H1 (cell line): Measurements from ENCODE around the gene CMPK2. TPM values are rescaled to one million over a fixed set of nuclear protein-coding genes. Genes with fewer than 3 reads are reported as not detected.

Source experiments
- CTCF ChIA-PET: fragments of 300-600 bp; sonication (Branson Sonifier 250); formaldehyde crosslinking; loops from one replicate; lab custom pipeline; 2021; ENCODE audit not compliant: partially characterized antibody; lab: Charles Lee
- POLR2A ChIA-PET: fragments of 300-600 bp; sonication (Branson Sonifier 250); formaldehyde crosslinking; loops from one replicate; lab custom pipeline; 2021; ENCODE audit warnings: inconsistent platforms; ENCODE audit not compliant: partially characterized antibody; lab: Charles Lee
- DNase-seq, 2 experiments: peaks; one replicate each; pipeline versions ENCODE4 v3.0.0 to v3.0.0-alpha.2; 2010 to 2022; ENCODE audit warnings: low spot score in 2 of 2, low read depth in 1 of 2, mixed read lengths in 1 of 2
- FAIRE-seq: peaks from 2 replicates; lab custom pipeline; 2011; peaks lifted over from hg19 to GRCh38; lab: Jason Lieb, UNC
- H2AFZ ChIP-seq: 2 replicates; pipeline ENCODE4 v1.8.1; 2012; ENCODE audit warnings: low read length, inconsistent platforms
- H2AK5ac ChIP-seq: 2 replicates; pipeline ENCODE4 v1.6.1; 2013; ENCODE audit warnings: low read depth, low read length
- H2BK120ac ChIP-seq: replicated peaks from 2 replicates; pipeline ENCODE3; 2013; ENCODE audit warnings: low read depth, low read length, inconsistent platforms
- H2BK12ac ChIP-seq: 2 replicates; pipeline ENCODE4 v1.6.1; 2013; ENCODE audit warnings: low read depth, low read length
- H2BK15ac ChIP-seq: 2 replicates; pipeline ENCODE4 v1.6.1; 2013; ENCODE audit warnings: low read length
- H2BK20ac ChIP-seq: 2 replicates; pipeline ENCODE4 v1.6.1; 2013; ENCODE audit warnings: low read length
- H2BK5ac ChIP-seq: 2 replicates; pipeline ENCODE4 v1.6.1; 2013; ENCODE audit warnings: low read depth, low read length
- H3K14ac ChIP-seq: 2 replicates; pipeline ENCODE4 v1.6.1; 2013; ENCODE audit warnings: inconsistent platforms; ENCODE audit not compliant: insufficient read length
- H3K18ac ChIP-seq: 2 replicates; pipeline ENCODE4 v1.6.1; 2013; ENCODE audit warnings: low read length; ENCODE audit errors: extremely low read depth
- H3K23ac ChIP-seq: 2 replicates; pipeline ENCODE4 v1.6.1; 2013; ENCODE audit warnings: inconsistent platforms; ENCODE audit not compliant: insufficient read length
- H3K23me2 ChIP-seq: 2 replicates; pipeline ENCODE4 v1.6.1; 2013; ENCODE audit warnings: low read depth, low read length
- H3K27ac ChIP-seq: 2 replicates; pipeline ENCODE4 v1.6.1; 2011; ENCODE audit warnings: low read depth, low read length, inconsistent platforms
- H3K27me3 ChIP-seq, 4 experiments: replicated peaks in 1 of 4; 1 replicate in 1 of 4; 2 replicates in 3 of 4; pipeline versions ENCODE4 v1.6.1 to v1.8.1; 2011 to 2013; ENCODE audit warnings: low read length in 3 of 4, mild to moderate bottlenecking in 3 of 4, inconsistent platforms in 2 of 4, mixed read lengths in 2 of 4, moderate library complexity in 1 of 4; ENCODE audit not compliant: control insufficient read depth in 3 of 4, insufficient read depth in 3 of 4; ENCODE audit errors: extremely low read depth in 1 of 4
- H3K36me3 ChIP-seq, 4 experiments: 2 replicates each; pipeline versions ENCODE4 v1.6.1 to v1.8.1; 2011 to 2013; ENCODE audit warnings: mild to moderate bottlenecking in 4 of 4, low read length in 3 of 4, moderate library complexity in 2 of 4, control low read depth in 1 of 4, inconsistent platforms in 1 of 4; ENCODE audit not compliant: insufficient read depth in 4 of 4, control insufficient read depth in 2 of 4
- H3K4ac ChIP-seq: replicated peaks from 2 replicates; pipeline ENCODE3; 2013; ENCODE audit warnings: low read length, low read depth, mixed read lengths, inconsistent platforms; ENCODE audit not compliant: insufficient read length
- H3K4me1 ChIP-seq, 4 experiments: replicated peaks in 1 of 4; 1 replicate in 1 of 4; 2 replicates in 3 of 4; pipeline versions ENCODE4 v1.6.1 to v1.8.1; 2011 to 2013; ENCODE audit warnings: low read length in 3 of 4, inconsistent platforms in 2 of 4, mixed read lengths in 1 of 4; ENCODE audit not compliant: insufficient read depth in 4 of 4, control insufficient read depth in 3 of 4
- H3K4me2 ChIP-seq, 2 experiments: 2 replicates each; pipeline versions ENCODE4 v1.6.1 to v1.8.1; 2011 to 2013; ENCODE audit warnings: low read depth in 2 of 2, low read length in 2 of 2, control low read depth in 1 of 2, inconsistent platforms in 1 of 2, mild to moderate bottlenecking in 1 of 2; ENCODE audit not compliant: insufficient read depth in 1 of 2
- H3K4me3 ChIP-seq, 4 experiments: fragments of 200-600, 300-600 bp in 1 of 4; sonication (generic), shearing (Covaris generic), sonication (Bioruptor Twin) in 1 of 4; 2 replicates each; pipeline versions ENCODE4 v1.5.1 to v1.8.1; 2011 to 2016; ENCODE audit warnings: low read length in 4 of 4, low read depth in 3 of 4, control low read depth in 2 of 4, inconsistent platforms in 2 of 4, mild to moderate bottlenecking in 2 of 4, mixed read lengths in 1 of 4, moderate library complexity in 1 of 4; ENCODE audit not compliant: insufficient read depth in 2 of 4; ENCODE audit errors: extremely low read depth in 1 of 4
- H3K56ac ChIP-seq: replicated peaks from 2 replicates; pipeline ENCODE3; 2013; ENCODE audit warnings: low read depth, mild to moderate bottlenecking, mixed read lengths, low read length, inconsistent platforms; ENCODE audit not compliant: insufficient read length
- H3K79me1 ChIP-seq: 2 replicates; pipeline ENCODE4 v1.6.1; 2013; ENCODE audit warnings: low read depth, low read length, control low read depth
- H3K79me2 ChIP-seq, 2 experiments: 2 replicates each; pipeline versions ENCODE4 v1.6.1 to v1.8.1; 2012 to 2013; ENCODE audit warnings: low read length in 2 of 2, mild to moderate bottlenecking in 2 of 2, inconsistent platforms in 1 of 2; ENCODE audit not compliant: insufficient read depth in 2 of 2, control insufficient read depth in 1 of 2
- H3K9ac ChIP-seq, 4 experiments: replicated peaks in 1 of 4; 1 replicate in 1 of 4; 2 replicates in 3 of 4; pipeline versions ENCODE4 v1.6.1 to v1.8.1; 2011 to 2013; ENCODE audit warnings: low read depth in 3 of 4, low read length in 3 of 4, control low read depth in 2 of 4, mild to moderate bottlenecking in 2 of 4, moderate library complexity in 2 of 4, inconsistent platforms in 1 of 4; ENCODE audit errors: extremely low read depth in 1 of 4
- H3K9me3 ChIP-seq, 2 experiments: 2 replicates each; pipeline versions ENCODE4 v1.6.1 to v1.8.1; 2012 to 2013; ENCODE audit warnings: mild to moderate bottlenecking in 2 of 2, moderate library complexity in 2 of 2, control low read depth in 1 of 2, inconsistent platforms in 1 of 2, low read depth in 1 of 2, low read length in 1 of 2, mixed read lengths in 1 of 2; ENCODE audit not compliant: insufficient read depth in 2 of 2
- H4K20me1 ChIP-seq, 2 experiments: replicated peaks in 1 of 2; 2 replicates each; pipeline versions ENCODE3 to v1.8.1; 2011 to 2013; ENCODE audit warnings: inconsistent platforms in 2 of 2, low read length in 2 of 2, mild to moderate bottlenecking in 1 of 2; ENCODE audit not compliant: insufficient read depth in 2 of 2, control insufficient read depth in 1 of 2
- H4K5ac ChIP-seq: 2 replicates; pipeline ENCODE4 v1.6.1; 2013; ENCODE audit warnings: low read length, low read depth, mixed read lengths, inconsistent platforms; ENCODE audit not compliant: insufficient read length
- H4K8ac ChIP-seq: 2 replicates; pipeline ENCODE4 v1.8.0; 2013; ENCODE audit warnings: mild to moderate bottlenecking, moderate library complexity, low read length, inconsistent platforms; ENCODE audit not compliant: insufficient read depth; ENCODE audit errors: extremely low read depth
- H4K91ac ChIP-seq: replicated peaks from 2 replicates; pipeline ENCODE3; 2013; ENCODE audit warnings: low read length, mixed read lengths, inconsistent platforms; ENCODE audit not compliant: insufficient read length
- BCL11A ChIP-seq, 2 experiments: IDR thresholded peaks; one replicate each; pipeline ENCODE4 v1.6.1; 2011; ENCODE audit warnings: low read depth in 2 of 2, low read length in 2 of 2, mild to moderate bottlenecking in 2 of 2
- CBX8 ChIP-seq: fragments of 300-800, 300-1000 bp; sonication (generic); IDR thresholded peaks from 2 replicates; pipeline ENCODE4 v1.7.1; 2016; ENCODE audit warnings: low read depth, low read length, borderline replicate concordance
- CHD1 ChIP-seq: IDR thresholded peaks from 2 replicates; pipeline ENCODE4 v1.6.1; 2012; ENCODE audit warnings: low read depth, low read length, improper control_type of control experiment
- JUN ChIP-seq: IDR thresholded peaks from 2 replicates; pipeline ENCODE4 v1.6.1; 2011; ENCODE audit warnings: low read depth, mild to moderate bottlenecking, improper control_type of control experiment, low read length
- KDM4A ChIP-seq: IDR thresholded peaks from one replicate; pipeline ENCODE4 v1.7.1; 2012; ENCODE audit warnings: low read depth, mild to moderate bottlenecking, moderate library complexity, low read length, inconsistent platforms; ENCODE audit not compliant: severe bottlenecking
- NRF1 ChIP-seq: IDR thresholded peaks from 2 replicates; pipeline ENCODE4 v1.6.1; 2011; ENCODE audit warnings: mild to moderate bottlenecking, low read depth, low read length, improper control_type of control experiment
- RAD21 ChIP-seq, 2 experiments: IDR thresholded peaks in 1 of 2; conservative IDR thresholded peaks in 1 of 2; 2 replicates each; pipeline ENCODE4 v1.6.1; 2011; ENCODE audit warnings: low read depth in 2 of 2, low read length in 2 of 2, improper control_type of control experiment in 1 of 2, inconsistent platforms in 1 of 2, mild to moderate bottlenecking in 1 of 2, moderate library complexity in 1 of 2
- RFX5 ChIP-seq: IDR thresholded peaks from 2 replicates; pipeline ENCODE4 v1.6.1; 2011; ENCODE audit warnings: low read depth, low read length, improper control_type of control experiment, borderline replicate concordance
- RXRA ChIP-seq: IDR thresholded peaks from 2 replicates; pipeline ENCODE4 v1.6.1; 2011; ENCODE audit warnings: low read depth, mild to moderate bottlenecking, low read length, moderate library complexity; ENCODE audit not compliant: insufficient read depth
- SIN3A ChIP-seq, 2 experiments: IDR thresholded peaks in 1 of 2; conservative IDR thresholded peaks in 1 of 2; 2 replicates each; pipeline ENCODE4 v1.6.1; 2011 to 2012; ENCODE audit warnings: low read length in 2 of 2, improper control_type of control experiment in 1 of 2, low read depth in 1 of 2, mild to moderate bottlenecking in 1 of 2
- SIRT6 ChIP-seq: IDR thresholded peaks from one replicate; pipeline ENCODE4 v1.7.1; 2012; ENCODE audit warnings: low read length, inconsistent platforms
- TAF7 ChIP-seq: optimal IDR thresholded peaks from 2 replicates; pipeline ENCODE3; 2011; ENCODE audit warnings: low read depth, mild to moderate bottlenecking, inconsistent platforms, low read length, moderate library complexity, borderline replicate concordance
- polyA plus RNA-seq, 7 experiments: library from polyadenylated mRNA; depleted of rRNA in 3 of 7; stranded (reverse) in 5 of 7; unstranded in 2 of 7; fragments of >200 nt in 5 of 7; fragments of 200-250 nt in 2 of 7; gene quantifications; 1 replicate in 5 of 7; 2 replicates in 1 of 7; 4 replicates in 1 of 7; pipeline versions ENCODE4 v1.2.1 to v1.2.3, GENCODE V29; 2011 to 2013; ENCODE audit warnings: missing spikeins in 2 of 7, mixed read lengths in 2 of 7
- total RNA-seq: library from RNA; stranded (reverse); fragmentation: NEBNext Ultra II Directional; extraction: Animal tissue kit (Norgen Biotek cat#: 25700); gene quantifications from 2 replicates; pipeline ENCODE4 v1.2.1, GENCODE V29; 2021
- TF ChIP-seq, protein P1 (sequence below): IDR thresholded peaks from 2 replicates; pipeline ENCODE4 v1.6.1; 2012; ENCODE audit warnings: low read length, inconsistent platforms

CMPK2 gene
- total and polyA plus RNA-seq, 2 of the 8 experiments (the other 6 are each of a cell fraction or from before 2014, with no cell fraction given) = 0.28 to 0.53 TPM

- Histone ChIP-seq H3K23ac (no peak overlapping the region), H4K5ac (no peak overlapping the region), H3K4me1 (no peaks in the 10 kb centered on the region), H3K4me2 (no peak overlapping the region), H2AK5ac (no peak overlapping the region), H2AFZ (no peak overlapping the region), H3K27ac (no peak overlapping the region), H3K27me3 (no peaks in the 10 kb centered on the region), H3K14ac (no peak overlapping the region), H3K18ac (no peak overlapping the region), H3K79me1 (no peaks in the 10 kb centered on the region), H3K9ac (no peak overlapping the region), H3K23me2 (no peaks in the 10 kb centered on the region), H4K8ac (no peak overlapping the region), H2BK5ac (no peak overlapping the region), H4K91ac (no peak overlapping the region), H2BK20ac (no peak overlapping the region), H3K9me3 (peaks cover 20 to 21% of the 10 kb centered on the region in 2 experiments), H3K79me2 (no peaks in the 10 kb centered on the region), H3K4me3 (no peak overlapping the region), H3K4ac (no peak overlapping the region), H4K20me1 (no peaks in the 10 kb centered on the region), H2BK12ac (no peak overlapping the region), H3K56ac (no peak overlapping the region), H3K36me3 (no peaks in the 10 kb centered on the region; a peak in 1 of 8 replicates), H2BK15ac (no peak overlapping the region), H2BK120ac (no peak overlapping the region)
- ChIA-PET CTCF (interaction anchor here (0.6 kb wide), 1 partner anchor 559 kb away, joined by 3 read pairs; no protein-coding TSS in a partner anchor), POLR2A (no interaction called here)
- FAIRE-seq (no peak), DNase-seq (no peak)
- TF ChIP-seq NRF1 (no peak), SIRT6 (no peak), RAD21 (IDR thresholded peaks at IDR 0.05 in 1 of 2, conservative IDR thresholded peaks at IDR 0.05 in 1 of 2; ENCODE audit: low read depth in 2 of 2, low read length in 2 of 2) (no peak), JUN (no peak), CBX8 (no peak), RFX5 (no peak), CHD1 (no peak), SIN3A (conservative IDR thresholded peaks at IDR 0.05 in 1 of 2, IDR thresholded peaks at IDR 0.05 in 1 of 2; ENCODE audit: low read depth in 1 of 2, low read length in 2 of 2) (no peak), RXRA (no peak), KDM4A (no peak), TAF7 (no peak), BCL11A (IDR thresholded peaks at IDR 0.05; ENCODE audit: low read depth in 2 of 2, low read length in 2 of 2) (no peak)
- TF ChIP-seq, protein P1, sequence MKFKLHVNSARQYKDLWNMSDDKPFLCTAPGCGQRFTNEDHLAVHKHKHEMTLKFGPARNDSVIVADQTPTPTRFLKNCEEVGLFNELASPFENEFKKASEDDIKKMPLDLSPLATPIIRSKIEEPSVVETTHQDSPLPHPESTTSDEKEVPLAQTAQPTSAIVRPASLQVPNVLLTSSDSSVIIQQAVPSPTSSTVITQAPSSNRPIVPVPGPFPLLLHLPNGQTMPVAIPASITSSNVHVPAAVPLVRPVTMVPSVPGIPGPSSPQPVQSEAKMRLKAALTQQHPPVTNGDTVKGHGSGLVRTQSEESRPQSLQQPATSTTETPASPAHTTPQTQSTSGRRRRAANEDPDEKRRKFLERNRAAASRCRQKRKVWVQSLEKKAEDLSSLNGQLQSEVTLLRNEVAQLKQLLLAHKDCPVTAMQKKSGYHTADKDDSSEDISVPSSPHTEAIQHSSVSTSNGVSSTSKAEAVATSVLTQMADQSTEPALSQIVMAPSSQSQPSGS = no peak
Measured at GRCh38 chr2:6834163-6834562, 31.5 kb downstream of the CMPK2 start.
